ENCODE results near the gene SQSTM1. TPM values are rescaled to one million over a fixed set of nuclear protein-coding genes. Genes with fewer than 3 reads are reported as not detected.

The SQSTM1 gene
- total RNA-seq, 1 donor from 2014 or later: 372 TPM

DNA sequence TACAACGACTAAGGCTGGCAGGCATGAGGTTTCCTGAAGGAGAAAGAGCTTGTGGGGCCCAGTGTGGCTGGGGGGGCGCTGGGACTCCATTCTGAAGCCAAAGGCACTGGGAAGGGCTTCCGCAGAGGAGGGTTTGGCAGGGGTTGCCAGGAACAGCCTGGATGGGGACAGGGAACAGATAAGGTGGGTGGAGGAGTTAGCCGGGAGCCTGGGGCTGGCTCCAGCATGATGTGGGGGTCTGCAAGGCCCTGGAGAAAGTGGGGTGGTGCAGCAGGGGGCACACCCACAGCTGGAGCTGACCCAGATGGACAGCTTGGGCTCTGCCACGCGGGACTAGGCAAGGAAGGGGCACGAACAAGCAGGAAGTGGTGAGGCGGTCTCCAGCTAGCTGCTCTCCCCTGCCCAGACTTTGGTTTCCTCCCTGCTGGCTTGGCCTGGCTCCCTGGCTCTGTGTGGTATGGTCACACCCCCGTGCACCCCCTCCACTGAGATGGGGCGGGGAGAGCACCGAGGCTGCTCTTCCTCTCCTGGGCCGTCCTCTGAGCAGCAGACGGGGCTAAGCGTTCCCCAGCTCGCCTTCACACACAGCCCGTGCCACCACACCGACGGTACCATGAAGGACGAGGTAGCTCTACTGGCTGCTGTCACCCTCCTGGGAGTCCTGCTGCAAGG, 27.1 kb upstream of the SQSTM1 start, which contains the start of gene LTC4S:
Gene LTC4S (plus strand): TSS at position 519 of the 672 bp plus-strand sequence. CDS start 95 bp downstream, at position 614.
- DNase-seq (ENCODE audit: low spot score): peak; percentile 87
- intact Hi-C loops (cut with DNase I): no loop called here

GRCh38 chr5:179794171-179794570, 26.5 kb upstream of the SQSTM1 start:
- intact Hi-C loops (cut with DNase I): no loop called here

GRCh38 chr5:179794575-179794974, 26.1 kb upstream of the SQSTM1 start:
- intact Hi-C loops (cut with DNase I): no loop called here
- DNase-seq (ENCODE audit: low spot score): no peak

More at GRCh38 chr5:179794171-179794570, 26.5 kb upstream of the SQSTM1 start:
- no peak for DNase-seq (ENCODE audit: low spot score)

DNA sequence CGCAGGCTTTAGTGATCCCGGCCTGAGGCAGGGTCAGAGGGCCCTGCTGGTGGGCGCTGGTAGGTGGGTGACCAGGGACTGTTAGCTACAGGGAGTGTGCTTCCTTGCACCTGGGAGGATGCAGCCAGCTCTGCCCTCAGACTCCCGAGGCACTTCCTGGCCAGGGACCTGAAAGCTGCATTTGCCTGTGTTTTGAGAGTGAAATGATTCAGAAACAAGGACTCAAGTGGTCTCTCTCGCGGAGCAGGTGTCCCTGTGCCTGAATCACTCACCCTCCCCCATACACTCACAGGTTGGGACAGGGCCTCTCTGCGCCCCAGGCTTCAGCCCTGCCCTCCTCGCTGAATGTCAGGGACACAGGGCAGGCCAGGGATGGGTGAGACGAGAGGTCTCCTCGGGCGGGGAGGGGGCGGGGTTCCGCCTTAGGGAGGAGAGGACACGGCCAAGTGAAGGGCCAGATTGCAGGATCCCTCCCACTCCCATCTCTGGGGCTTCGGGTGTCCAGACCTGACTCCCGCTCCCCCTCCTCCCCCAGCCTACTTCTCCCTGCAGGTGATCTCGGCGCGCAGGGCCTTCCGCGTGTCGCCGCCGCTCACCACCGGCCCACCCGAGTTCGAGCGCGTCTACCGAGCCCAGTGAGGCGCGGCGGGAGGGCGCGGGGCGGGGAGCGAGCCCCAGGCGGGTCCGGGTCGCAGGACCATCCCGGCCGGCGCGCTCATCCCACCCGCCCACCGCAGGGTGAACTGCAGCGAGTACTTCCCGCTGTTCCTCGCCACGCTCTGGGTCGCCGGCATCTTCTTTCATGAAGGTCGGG, 25.4 kb upstream of the SQSTM1 start:
- intact Hi-C loops (cut with DNase I): loop anchor here (5.0 kb wide), 1 partner anchor 98 kb away; the partner anchor contains the start of gene CANX
- DNase-seq (ENCODE audit: low spot score): no peak

DNA sequence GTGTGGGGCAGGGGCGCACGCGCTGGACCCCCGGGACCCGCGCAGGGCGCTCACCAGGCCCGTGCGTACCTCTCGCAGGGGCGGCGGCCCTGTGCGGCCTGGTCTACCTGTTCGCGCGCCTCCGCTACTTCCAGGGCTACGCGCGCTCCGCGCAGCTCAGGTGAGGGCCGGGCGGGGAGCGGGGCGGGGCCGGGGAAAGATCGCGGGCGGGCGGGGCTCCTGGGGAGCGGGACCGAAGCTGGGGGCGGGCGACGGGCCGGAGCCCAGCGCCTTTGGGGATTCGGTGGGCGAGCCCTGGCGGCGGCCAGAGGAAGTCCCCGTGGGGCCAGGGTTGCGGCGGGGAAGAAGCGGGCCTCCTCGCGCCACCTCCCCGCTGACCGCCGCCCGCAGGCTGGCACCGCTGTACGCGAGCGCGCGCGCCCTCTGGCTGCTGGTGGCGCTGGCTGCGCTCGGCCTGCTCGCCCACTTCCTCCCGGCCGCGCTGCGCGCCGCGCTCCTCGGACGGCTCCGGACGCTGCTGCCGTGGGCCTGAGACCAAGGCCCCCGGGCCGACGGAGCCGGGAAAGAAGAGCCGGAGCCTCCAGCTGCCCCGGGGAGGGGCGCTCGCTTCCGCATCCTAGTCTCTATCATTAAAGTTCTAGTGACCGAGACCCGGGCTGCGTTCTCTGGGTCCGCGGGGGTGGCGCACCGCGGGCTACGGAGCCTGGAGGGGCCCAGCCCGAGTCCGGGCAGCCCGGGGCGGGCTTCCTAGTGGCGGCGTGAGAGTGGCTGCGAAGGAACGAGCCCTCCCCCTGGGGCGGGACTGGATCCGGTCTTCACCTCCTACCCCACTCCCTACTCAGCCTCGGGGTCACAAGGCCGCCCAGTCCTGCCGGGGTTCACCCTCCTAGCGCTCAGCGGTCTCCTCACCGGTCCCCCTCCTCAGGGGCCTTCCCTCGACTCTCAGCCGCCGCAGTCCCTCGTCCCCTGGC, 24.6 kb upstream of the SQSTM1 start:
- peak; percentile 92 for DNase-seq (ENCODE audit: low spot score)
- intact Hi-C loops (cut with DNase I): loop anchor here (1.0 to 5.0 kb wide), 2 partner anchors 32 to 99 kb away; partner anchors contain the start of gene CANX

DNA sequence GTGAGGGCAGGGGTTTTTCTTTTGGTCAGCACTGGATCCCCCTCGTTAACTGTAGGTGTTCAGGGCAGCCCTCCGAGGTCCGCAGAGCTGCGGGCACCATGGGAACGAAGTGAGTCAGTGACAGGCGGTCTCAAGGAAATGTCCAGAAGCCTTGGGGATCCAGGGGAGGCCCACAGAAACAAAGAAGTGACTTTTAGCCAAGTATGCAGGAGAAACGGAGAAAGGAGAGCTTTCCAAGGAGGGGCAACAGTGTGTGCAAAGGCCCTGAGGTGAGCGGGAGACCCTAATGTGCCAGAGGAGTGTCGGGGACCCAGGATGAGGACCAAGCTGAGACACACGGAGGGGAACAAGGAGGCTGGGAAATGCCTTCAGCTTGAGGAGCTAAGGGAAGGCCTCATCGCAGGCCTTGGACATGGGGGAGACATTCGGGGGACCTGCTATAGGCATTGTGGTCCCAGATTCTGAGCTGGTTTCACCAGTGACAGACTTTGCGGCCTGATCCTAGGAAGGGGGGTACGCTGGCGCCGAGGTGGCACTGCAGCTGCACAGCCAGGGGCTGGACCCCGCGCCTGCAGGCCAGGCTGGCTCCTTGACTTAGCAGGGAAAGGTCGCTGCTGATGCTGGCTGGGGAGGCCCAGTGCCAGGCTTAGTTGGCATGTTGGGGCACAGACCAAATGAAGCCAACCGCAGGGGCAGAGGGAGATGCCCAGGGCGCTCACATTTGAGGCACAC, 23.7 kb upstream of the SQSTM1 start:
- intact Hi-C loops (cut with DNase I): loop anchor here (1.0 to 5.0 kb wide), 2 partner anchors 33 to 100 kb away; partner anchors contain the start of gene CANX
- no peak for DNase-seq (ENCODE audit: low spot score)

DNA sequence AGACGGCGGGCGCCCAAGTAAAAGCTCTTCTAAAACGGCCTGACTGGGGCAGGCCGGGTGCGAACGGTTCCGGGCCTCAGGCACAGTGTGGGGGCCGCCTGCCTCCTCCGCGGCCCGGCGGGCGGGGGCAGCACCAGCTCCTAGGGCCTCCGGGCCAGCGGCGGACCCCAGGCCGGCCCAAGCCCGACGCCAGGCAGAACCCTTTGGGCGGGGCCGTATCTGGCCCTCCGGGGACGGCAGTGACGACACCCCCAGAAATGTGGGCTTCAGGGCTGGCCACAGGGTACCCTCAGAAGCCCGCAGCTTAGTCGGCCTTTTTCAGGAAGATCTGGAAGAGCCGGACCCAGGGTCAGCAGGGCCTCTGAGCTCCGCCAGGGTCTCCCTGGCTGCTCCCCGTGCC, 23.0 kb upstream of the SQSTM1 start:
- no peak for DNase-seq (ENCODE audit: low spot score)
- intact Hi-C loops (cut with DNase I): loop anchor here (5.0 kb wide), 1 partner anchor 100 kb away; the partner anchor contains the start of gene CANX

GRCh38 chr5:179798144-179798770, 22.4 kb upstream of the SQSTM1 start:
- intact Hi-C loops (cut with DNase I): loop anchor here (5.0 kb wide), 1 partner anchor 101 kb away; the partner anchor contains the start of gene CANX
- no peak for DNase-seq (ENCODE audit: low spot score)

- DNase-seq (ENCODE audit: low spot score): no peak
- intact Hi-C loops (cut with DNase I): loop anchor here (5.0 kb wide), 1 partner anchor 102 kb away; the partner anchor contains the start of gene CANX
Measured at GRCh38 chr5:179798771-179799643, 21.7 kb upstream of the SQSTM1 start.

- DNase-seq (ENCODE audit: low spot score): no peak
- intact Hi-C loops (cut with DNase I): loop anchor here (5.0 kb wide), 1 partner anchor 102 kb away; the partner anchor contains the start of gene CANX
Measured at GRCh38 chr5:179799644-179799973, 21.1 kb upstream of the SQSTM1 start.

GRCh38 chr5:179800071-179800695, 20.5 kb upstream of the SQSTM1 start:
- no peak for DNase-seq (ENCODE audit: low spot score)
- intact Hi-C loops (cut with DNase I): no loop called here

GRCh38 chr5:179800696-179801201, 20.0 kb upstream of the SQSTM1 start:
- no peak for DNase-seq (ENCODE audit: low spot score)
- intact Hi-C loops (cut with DNase I): no loop called here

DNA sequence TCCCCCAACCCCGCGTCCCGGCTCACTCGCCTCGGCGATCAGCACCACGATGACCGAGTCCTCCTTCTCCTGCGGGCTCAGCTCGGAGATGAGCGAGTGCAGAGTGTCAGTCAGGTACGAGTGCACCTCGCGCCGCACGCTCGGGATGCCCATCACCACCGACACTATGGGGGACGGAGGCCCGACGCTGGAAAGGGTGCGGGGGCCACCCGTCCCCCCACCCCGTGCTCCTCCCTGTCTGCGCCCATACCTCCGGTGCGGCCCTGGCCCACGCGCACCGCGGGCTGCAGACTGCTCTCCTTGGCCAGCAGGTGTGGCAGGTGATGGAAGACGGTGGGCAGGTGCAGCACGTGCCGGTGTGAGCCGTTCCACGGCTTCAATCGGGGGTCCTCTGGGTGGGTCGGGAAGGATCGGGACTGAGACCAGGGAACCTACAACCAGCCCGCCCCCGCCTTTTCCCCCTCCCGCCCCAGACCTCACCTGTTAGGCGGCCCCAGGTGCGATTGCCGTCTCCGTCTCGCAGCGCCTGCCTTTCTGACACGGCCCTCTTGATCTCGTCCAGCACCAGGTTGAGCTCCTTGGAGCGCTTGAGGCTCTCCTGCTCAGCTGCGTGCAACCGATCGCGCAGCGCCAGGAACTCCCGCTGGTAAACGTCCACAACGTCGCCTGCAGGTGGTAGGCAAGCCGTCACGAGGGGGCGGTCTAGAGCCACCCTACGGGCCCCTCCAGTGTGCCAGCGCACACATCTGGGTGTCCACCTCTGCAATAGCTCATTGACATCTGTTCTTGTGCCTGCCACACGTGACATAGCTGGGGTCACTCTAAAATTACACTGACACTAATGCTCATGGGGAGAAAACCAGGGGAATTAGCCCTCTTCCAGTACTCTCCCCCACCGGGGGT, 19.1 kb upstream of the SQSTM1 start:
- peak; percentile 87 for DNase-seq (ENCODE audit: low spot score)
- intact Hi-C loops (cut with DNase I): no loop called here

GRCh38 chr5:179802207-179802883, 18.4 kb upstream of the SQSTM1 start:
- intact Hi-C loops (cut with DNase I): no loop called here

GRCh38 chr5:179802950-179803562, 17.6 kb upstream of the SQSTM1 start:
- intact Hi-C loops (cut with DNase I): no loop called here
- no peak for DNase-seq (ENCODE audit: low spot score)

More at GRCh38 chr5:179802207-179802883, 18.4 kb upstream of the SQSTM1 start:
- no peak for DNase-seq (ENCODE audit: low spot score)

All from cardiac septum (tissue), 1 donor.